ENCODE measurements around the gene PCBP2. TPM values are rescaled to one million over a fixed set of nuclear protein-coding genes. Genes with fewer than 3 reads are reported as not detected.
"Not testable (repeated sequence)": the region's sequence is repeated elsewhere in the genome, so short reads cannot be mapped to it uniquely, and the experiment has no call there.

The PCBP2 gene
- total RNA-seq, 1 donor from 2014 or later = 153 TPM

DNA sequence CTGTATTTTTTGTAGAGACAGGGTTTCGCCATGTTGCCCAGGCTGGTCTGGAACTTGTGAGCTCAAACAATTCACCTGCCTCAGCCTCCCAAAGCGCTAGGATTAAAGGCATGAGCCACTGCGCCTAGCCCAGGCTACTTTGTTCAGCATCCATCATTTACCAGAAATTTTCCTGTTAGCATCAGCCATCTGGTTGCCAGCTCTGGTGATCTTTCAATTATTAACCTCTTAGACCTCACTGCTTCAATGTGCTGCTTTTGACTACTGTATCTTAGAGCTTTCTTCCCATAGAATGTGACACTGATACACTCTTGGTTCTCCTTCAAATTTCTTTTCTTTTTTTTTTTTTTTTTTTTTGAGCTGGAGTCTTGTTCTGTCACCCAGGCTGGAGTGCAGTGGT is 33.7 kb upstream of the PCBP2 start:
- H3K4me3 ChIP-seq (ENCODE audit: low read depth, low read length) = no peak overlapping the region
- no peak for DNase-seq (ENCODE audit: low read depth)
- TF ChIP-seq, protein P1, sequence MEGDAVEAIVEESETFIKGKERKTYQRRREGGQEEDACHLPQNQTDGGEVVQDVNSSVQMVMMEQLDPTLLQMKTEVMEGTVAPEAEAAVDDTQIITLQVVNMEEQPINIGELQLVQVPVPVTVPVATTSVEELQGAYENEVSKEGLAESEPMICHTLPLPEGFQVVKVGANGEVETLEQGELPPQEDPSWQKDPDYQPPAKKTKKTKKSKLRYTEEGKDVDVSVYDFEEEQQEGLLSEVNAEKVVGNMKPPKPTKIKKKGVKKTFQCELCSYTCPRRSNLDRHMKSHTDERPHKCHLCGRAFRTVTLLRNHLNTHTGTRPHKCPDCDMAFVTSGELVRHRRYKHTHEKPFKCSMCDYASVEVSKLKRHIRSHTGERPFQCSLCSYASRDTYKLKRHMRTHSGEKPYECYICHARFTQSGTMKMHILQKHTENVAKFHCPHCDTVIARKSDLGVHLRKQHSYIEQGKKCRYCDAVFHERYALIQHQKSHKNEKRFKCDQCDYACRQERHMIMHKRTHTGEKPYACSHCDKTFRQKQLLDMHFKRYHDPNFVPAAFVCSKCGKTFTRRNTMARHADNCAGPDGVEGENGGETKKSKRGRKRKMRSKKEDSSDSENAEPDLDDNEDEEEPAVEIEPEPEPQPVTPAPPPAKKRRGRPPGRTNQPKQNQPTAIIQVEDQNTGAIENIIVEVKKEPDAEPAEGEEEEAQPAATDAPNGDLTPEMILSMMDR (conservative IDR thresholded peaks at IDR 0.05; ENCODE audit: low read depth, low read length) = no peak

- TF ChIP-seq, protein P1 (conservative IDR thresholded peaks at IDR 0.05; ENCODE audit: low read depth, low read length) = no peak
- H3K4me3 ChIP-seq (ENCODE audit: low read depth, low read length) = no peak overlapping the region
- DNase-seq (ENCODE audit: low read depth) = no peak
Observed at GRCh38 chr12:53419756-53420155, 32.1 kb upstream of the PCBP2 start.

DNA sequence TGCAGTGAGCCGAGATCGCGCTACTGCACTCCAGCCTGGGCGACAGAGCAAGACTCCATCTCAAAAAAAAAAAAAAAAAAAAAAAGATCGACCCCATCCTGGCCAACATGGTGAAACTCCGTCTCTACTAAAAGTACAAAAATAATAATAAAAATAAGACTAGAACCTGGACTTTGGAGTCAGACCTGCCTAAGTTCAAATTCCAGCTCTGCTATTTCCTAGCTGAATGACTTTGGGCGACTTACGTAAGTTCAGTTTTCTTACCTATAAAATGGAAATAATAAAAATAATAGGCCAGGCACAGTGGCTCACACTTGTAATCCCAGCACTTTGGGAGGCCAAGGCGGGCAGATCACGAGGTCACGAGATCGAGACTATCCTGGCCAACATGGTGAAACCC is 29.7 kb upstream of the PCBP2 start:
- not testable (repeated sequence) for H3K4me3 ChIP-seq (ENCODE audit: low read depth, low read length); DNase-seq (ENCODE audit: low read depth)

DNA sequence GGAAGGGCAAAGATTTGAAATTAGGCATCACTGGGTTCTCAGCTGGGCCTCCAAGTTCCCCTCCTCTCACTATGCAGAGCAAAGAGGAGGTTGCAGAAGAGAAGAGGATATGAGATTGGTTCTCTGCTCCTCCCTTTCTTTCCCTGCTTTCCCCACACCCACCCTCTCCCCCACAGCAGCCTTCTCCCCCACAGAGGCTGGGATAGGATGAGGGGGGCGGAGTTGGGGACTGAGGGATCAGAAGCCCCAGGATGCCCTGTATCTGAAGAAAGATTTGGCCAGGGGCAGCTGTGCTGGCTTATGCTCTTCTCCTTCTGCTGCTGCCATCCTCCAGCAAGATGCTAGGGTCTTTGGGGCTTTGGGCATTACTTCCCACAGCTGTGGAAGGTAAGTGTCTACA is 28.3 kb upstream of the PCBP2 start, which contains the start of gene AMHR2:
Gene AMHR2, plus strand, starts transcription at position 259 of the 400 bp plus-strand sequence. Its CDS starts 80 bp downstream, at position 339.
- TF ChIP-seq, protein P1 (conservative IDR thresholded peaks at IDR 0.05; ENCODE audit: low read depth, low read length) = no peak

GRCh38 chr12:53424626-53425514 is 27.0 kb upstream of the PCBP2 start:
- DNase-seq (ENCODE audit: low read depth) = no peak
- TF ChIP-seq, protein P1 (conservative IDR thresholded peaks at IDR 0.05; ENCODE audit: low read depth, low read length) = no peak

More for the DNA sequence above, 28.3 kb upstream of the PCBP2 start, which contains the start of gene AMHR2:
- DNase-seq (ENCODE audit: low read depth) = no peak
- no peak within 1 kb of the TSS for H3K4me3 ChIP-seq (ENCODE audit: low read depth, low read length)

GRCh38 chr12:53425515-53426150 is 26.3 kb upstream of the PCBP2 start:
- no peak overlapping the region for H3K4me3 ChIP-seq (ENCODE audit: low read depth, low read length)
- TF ChIP-seq, protein P1 (conservative IDR thresholded peaks at IDR 0.05; ENCODE audit: low read depth, low read length) = no peak
- no peak for DNase-seq (ENCODE audit: low read depth)

More at GRCh38 chr12:53424626-53425514, 27.0 kb upstream of the PCBP2 start:
- no peak overlapping the region for H3K4me3 ChIP-seq (ENCODE audit: low read depth, low read length)

- DNase-seq (ENCODE audit: low read depth) = peak; percentile 93
- TF ChIP-seq, protein P1 (conservative IDR thresholded peaks at IDR 0.05; ENCODE audit: low read depth, low read length) = no peak
Observed at GRCh38 chr12:53427905-53428594, 23.9 kb upstream of the PCBP2 start.

More at GRCh38 chr12:53427905-53428594, 23.9 kb upstream of the PCBP2 start:
- H3K4me3 ChIP-seq (ENCODE audit: low read depth, low read length) = no peak overlapping the region

Measured in epithelial cell of proximal tubule (primary cell).